Kidney (tissue), 14 donors: ENCODE results near the gene SNX15. TPM values are rescaled to one million over a fixed set of nuclear protein-coding genes. Genes with fewer than 3 reads are reported as not detected.

ENCODE experiments used
- DNase-seq, 5 donors: peaks; one replicate each; pipeline ENCODE4 v3.0.0-alpha.2; 2013 to 2020
- FAIRE-seq: peaks from 2 replicates; lab custom pipeline; 2012; peaks lifted over from hg19 to GRCh38; lab: Jason Lieb, UNC
- H3K27ac ChIP-seq, 2 donors: one replicate each; pipeline ENCODE4 v1.7.0; 2013; ENCODE audit warnings: low read depth in 2 of 2, low read length in 2 of 2, inconsistent platforms in 1 of 2
- H3K27me3 ChIP-seq: one replicate; pipeline ENCODE4 v1.7.1; 2013; ENCODE audit warnings: low read length, inconsistent platforms; ENCODE audit not compliant: control insufficient read depth, insufficient read depth
- H3K36me3 ChIP-seq, 3 donors: one replicate each; pipeline versions ENCODE4 v1.7.0 to v1.7.1; 2013; ENCODE audit warnings: low read length in 3 of 3, control low read depth in 1 of 3, inconsistent platforms in 1 of 3; ENCODE audit not compliant: insufficient read depth in 3 of 3, control insufficient read depth in 2 of 3
- H3K4me1 ChIP-seq, 3 donors: one replicate each; pipeline versions ENCODE4 v1.7.0 to v1.7.1; 2013; ENCODE audit warnings: low read length in 3 of 3, inconsistent platforms in 1 of 3, low read depth in 1 of 3; ENCODE audit not compliant: control insufficient read depth in 2 of 3, insufficient read depth in 2 of 3
- H3K4me3 ChIP-seq, 3 donors: one replicate each; pipeline versions ENCODE4 v1.7.0 to v1.8.1; 2013; ENCODE audit warnings: low read length in 3 of 3, control low read depth in 1 of 3, inconsistent platforms in 1 of 3
- H3K9ac ChIP-seq, 3 donors: one replicate each; pipeline versions ENCODE4 v1.7.0 to v1.7.1; 2013; ENCODE audit warnings: low read length in 3 of 3, control low read depth in 1 of 3, inconsistent platforms in 1 of 3
- H3K9me3 ChIP-seq, 3 donors: one replicate each; pipeline versions ENCODE4 v1.7.0 to v1.7.1; 2013; ENCODE audit warnings: low read length in 3 of 3, control low read depth in 1 of 3, inconsistent platforms in 1 of 3; ENCODE audit not compliant: control insufficient read depth in 2 of 3, insufficient read depth in 1 of 3
- intact Hi-C: fragments of 100-400 bp; cut with DNase I; formaldehyde crosslinking; loops from one replicate; pipeline ENCODE4 v1.11.1; 2022
- polyA plus RNA-seq: library from polyadenylated mRNA; stranded (reverse); fragments of 350-450 nt; fragmentation: Illumina TruSeq; extraction: RNeasy Lipid Tissue Mini Kit (QIAGEN cat#74804); gene quantifications from one replicate; pipeline ENCODE4 v1.2.3, GENCODE V29; 2014; ENCODE audit warnings: low read depth, low replicate concordance; ENCODE audit not compliant: insufficient read depth
- total RNA-seq: library from RNA; stranded (reverse); fragmentation: NEBNext Ultra II Directional; extraction: Animal tissue kit (Norgen Biotek cat#: 25700); gene quantifications from one replicate; pipeline ENCODE4 v1.2.1, GENCODE V29; 2021
- TF ChIP-seq, protein P1 (sequence below): IDR thresholded peaks from 3 replicates; pipeline ENCODE4 v1.5.1; 2012; ENCODE audit warnings: mild to moderate bottlenecking, moderate library complexity, borderline replicate concordance; ENCODE audit not compliant: insufficient read depth; ENCODE audit errors: extremely low read depth
- donor health status: control.
- donor health status: control.
- donor health status: control.
- donor health status: control.
- donor health status: control.
- donor health status: DM: yes; HTN: yes; CAD: no.
- donor health status: Normal renal cell carcinoma (clear cell type).

The SNX15 gene
- total and polyA plus RNA-seq, 2 donors from 2014 or later, result 27.7 to 29.6 TPM

DNA sequence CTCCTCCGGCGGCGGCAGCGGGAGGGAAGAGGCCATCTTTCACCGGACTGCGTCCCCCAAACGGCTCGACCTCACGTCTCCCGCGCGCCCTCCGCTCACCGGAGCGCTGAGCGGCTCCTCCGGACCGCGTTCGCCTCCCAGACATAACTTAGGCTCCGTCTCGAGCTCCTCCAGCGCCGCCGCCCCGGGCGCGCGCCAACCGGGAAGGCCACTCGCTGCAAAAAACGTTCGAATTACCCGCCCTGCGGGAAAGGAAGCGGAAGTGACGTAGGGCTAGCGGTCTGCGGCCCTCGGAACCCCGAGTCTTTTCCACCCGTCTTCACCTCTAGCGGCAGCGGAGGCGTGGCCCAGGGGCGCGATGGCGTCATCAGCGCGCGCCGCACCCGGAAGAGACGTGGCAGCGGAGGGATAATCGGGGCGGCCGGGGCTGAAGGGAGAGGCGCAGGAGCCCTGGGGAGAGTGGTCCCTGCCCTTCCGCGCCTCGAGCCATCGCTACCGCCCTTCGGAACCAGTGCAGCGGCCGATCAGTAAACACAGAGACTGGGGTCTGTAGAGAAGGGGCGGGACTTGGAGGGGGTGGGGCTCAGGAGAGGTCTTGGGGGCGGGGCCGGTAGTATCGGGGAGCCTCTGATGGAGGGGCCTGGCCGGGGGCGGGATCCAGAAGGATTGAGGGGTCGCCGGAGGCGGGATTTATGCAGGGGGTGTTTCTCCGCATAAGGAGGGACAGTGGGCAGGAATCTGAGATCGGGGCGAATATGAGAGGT lies 56.8 kb downstream of the SNX15 start, which contains the start of the genes CDCA5 and ZFPL1:
Gene CDCA5, minus strand, starts transcription at position 207 of the 764 bp plus-strand sequence. Its CDS starts 62 bp downstream, at position 145.
Gene ZFPL1, plus strand, starts transcription at position 389 of the 764 bp plus-strand sequence. CDS start 477 bp downstream, outside the sequence.
- H3K36me3 ChIP-seq, result peaks cover 8 to 27% (median 12%) of the 10 kb centered on the region in 3 donors
- H3K27ac ChIP-seq, result peak within 1 kb of the TSS; percentile 95 to 97
- H3K9ac ChIP-seq, result peak within 1 kb of the TSS; percentile 78 to 95 (median 94)
- intact Hi-C loops, result no loop called here
- FAIRE-seq (no peak), DNase-seq (peak; percentile 96 to 98 (median 98))
- peaks cover 0 to 18% (median 9%) of the 10 kb centered on the region in 3 donors for H3K4me1 ChIP-seq
- peak within 1 kb of the TSS; percentile 91 to 99 (median 97) for H3K4me3 ChIP-seq
- H3K27me3 ChIP-seq, result no peaks in the 10 kb centered on the region
- H3K9me3 ChIP-seq, result no peaks in the 10 kb centered on the region
- TF ChIP-seq, protein P1, sequence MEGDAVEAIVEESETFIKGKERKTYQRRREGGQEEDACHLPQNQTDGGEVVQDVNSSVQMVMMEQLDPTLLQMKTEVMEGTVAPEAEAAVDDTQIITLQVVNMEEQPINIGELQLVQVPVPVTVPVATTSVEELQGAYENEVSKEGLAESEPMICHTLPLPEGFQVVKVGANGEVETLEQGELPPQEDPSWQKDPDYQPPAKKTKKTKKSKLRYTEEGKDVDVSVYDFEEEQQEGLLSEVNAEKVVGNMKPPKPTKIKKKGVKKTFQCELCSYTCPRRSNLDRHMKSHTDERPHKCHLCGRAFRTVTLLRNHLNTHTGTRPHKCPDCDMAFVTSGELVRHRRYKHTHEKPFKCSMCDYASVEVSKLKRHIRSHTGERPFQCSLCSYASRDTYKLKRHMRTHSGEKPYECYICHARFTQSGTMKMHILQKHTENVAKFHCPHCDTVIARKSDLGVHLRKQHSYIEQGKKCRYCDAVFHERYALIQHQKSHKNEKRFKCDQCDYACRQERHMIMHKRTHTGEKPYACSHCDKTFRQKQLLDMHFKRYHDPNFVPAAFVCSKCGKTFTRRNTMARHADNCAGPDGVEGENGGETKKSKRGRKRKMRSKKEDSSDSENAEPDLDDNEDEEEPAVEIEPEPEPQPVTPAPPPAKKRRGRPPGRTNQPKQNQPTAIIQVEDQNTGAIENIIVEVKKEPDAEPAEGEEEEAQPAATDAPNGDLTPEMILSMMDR, result peak; percentile 24

DNA sequence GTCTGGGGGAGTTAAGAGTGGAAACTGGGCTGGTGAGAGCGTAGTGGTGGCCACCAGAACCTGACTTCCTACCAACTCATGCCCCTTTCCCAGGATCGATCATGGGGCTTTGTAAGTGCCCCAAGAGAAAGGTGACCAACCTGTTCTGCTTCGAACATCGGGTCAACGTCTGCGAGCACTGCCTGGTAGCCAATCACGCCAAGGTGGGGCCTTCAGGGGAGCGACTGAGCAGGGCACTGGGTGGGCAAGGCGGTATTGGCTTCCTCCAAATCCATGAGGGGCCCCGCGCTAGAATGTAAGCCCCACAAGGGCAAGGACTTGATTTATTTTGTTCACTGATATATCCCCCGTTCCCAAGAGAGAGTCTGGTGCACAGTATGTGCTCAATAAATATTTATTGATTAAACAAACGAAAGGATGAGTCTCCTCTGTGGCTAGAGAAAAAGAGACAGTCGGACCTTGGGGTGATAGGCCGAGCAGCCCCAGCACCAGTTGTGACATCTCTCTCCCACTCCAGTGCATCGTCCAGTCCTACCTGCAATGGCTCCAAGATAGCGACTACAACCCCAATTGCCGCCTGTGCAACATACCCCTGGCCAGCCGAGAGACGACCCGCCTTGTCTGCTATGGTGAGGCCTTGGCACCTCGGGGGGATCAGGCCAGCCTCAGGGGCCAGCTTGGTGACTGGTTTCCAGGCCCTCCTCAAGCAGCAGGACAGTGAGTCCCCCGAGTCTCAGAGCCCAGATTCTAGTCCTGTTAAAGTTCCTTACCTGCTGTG lies 57.5 kb downstream of the SNX15 start:
- no peaks in the 10 kb centered on the region for H3K9me3 ChIP-seq
- H3K27ac ChIP-seq, result peak overlapping the region; percentile 95 to 97
- DNase-seq (no peak), FAIRE-seq (no peak)
- H3K4me1 ChIP-seq, result peaks cover 0 to 18% (median 9%) of the 10 kb centered on the region in 3 donors
- TF ChIP-seq, protein P1, result no peak
- peak overlapping the region; percentile 91 to 99 (median 97) for H3K4me3 ChIP-seq
- no peaks in the 10 kb centered on the region for H3K27me3 ChIP-seq
- peak overlapping the region; percentile 78 to 95 (median 94) for H3K9ac ChIP-seq
- H3K36me3 ChIP-seq, result peaks cover 8 to 31% (median 12%) of the 10 kb centered on the region in 3 donors
- intact Hi-C loops, result no loop called here

DNA sequence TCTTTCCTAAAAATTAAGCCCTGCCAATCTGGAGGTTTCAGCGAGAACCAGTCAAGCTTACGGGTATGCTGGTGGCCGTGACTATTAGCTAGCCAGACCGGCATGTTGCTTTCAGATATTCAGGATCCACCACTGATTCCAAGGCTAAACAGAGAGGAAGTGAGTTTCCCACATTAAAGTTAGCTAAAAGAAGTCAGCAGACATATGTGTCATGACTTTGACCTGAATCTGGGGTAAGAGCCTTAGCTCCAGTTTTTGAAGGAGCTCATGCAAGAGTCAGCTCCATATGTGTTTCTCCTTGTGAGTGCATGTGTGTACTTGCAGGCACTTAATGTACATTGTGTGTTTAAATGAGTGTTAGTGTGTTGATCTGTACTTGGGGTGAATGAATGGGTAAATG lies 58.2 kb downstream of the SNX15 start:
- no peak overlapping the region for H3K27ac ChIP-seq
- H3K4me1 ChIP-seq, result peaks cover 0 to 18% (median 9%) of the 10 kb centered on the region in 3 donors
- H3K9ac ChIP-seq, result peak overlapping the region in 1 of 3 donors; percentile 94
- H3K36me3 ChIP-seq, result peaks cover 8 to 31% (median 12%) of the 10 kb centered on the region in 3 donors
- no peak overlapping the region for H3K4me3 ChIP-seq
- no peak for FAIRE-seq
- H3K27me3 ChIP-seq, result no peaks in the 10 kb centered on the region
- H3K9me3 ChIP-seq, result no peaks in the 10 kb centered on the region
- intact Hi-C loops, result no loop called here
- DNase-seq, result no peak
- TF ChIP-seq, protein P1, result no peak
